HG02678 (cell line): ENCODE results near the gene LENG1.

Experiments
- ATAC-seq: cut with Tn5 transposase; IDR thresholded peaks from one replicate; pipeline ENCODE4 v1.9.1; 2021; ENCODE audit warnings: mild to moderate bottlenecking, moderate library complexity; ENCODE audit not compliant: unreplicated experiment

LENG1 gene

GRCh38 chr19:54114340-54115108 is 45.0 kb downstream of the LENG1 start:
- no peak for ATAC-seq

- ATAC-seq = no peak
Measured at GRCh38 chr19:54109651-54110050, 49.9 kb downstream of the LENG1 start.

- ATAC-seq = no peak
Measured at GRCh38 chr19:54108496-54108895, 51.0 kb downstream of the LENG1 start.

- ATAC-seq = no peak
Measured at GRCh38 chr19:54107876-54108490, 51.5 kb downstream of the LENG1 start.

- ATAC-seq = no peak
Measured at GRCh38 chr19:54106716-54107115, 52.8 kb downstream of the LENG1 start.

- ATAC-seq = no peak
Measured at GRCh38 chr19:54105796-54106195, 53.7 kb downstream of the LENG1 start.
